Measurements from ENCODE around the gene TIMP3.
"Not testable (repeated sequence)": the region's sequence is repeated elsewhere in the genome, so short reads cannot be mapped to it uniquely, and the experiment has no call there.

The TIMP3 gene

GRCh38 chr22:32801537-32802236 is at the start of gene TIMP3:
Gene TIMP3, plus strand, starts transcription at chr22:32801705. Its CDS starts 297 bp downstream, at chr22:32802002.
- DNase-seq, result no peak

- DNase-seq, result no peak
These were observed 49.2 kb upstream of the TIMP3 start for GRCh38 chr22:32752326-32752725.

GRCh38 chr22:32752816-32753520 is 48.5 kb upstream of the TIMP3 start:
- no peak for DNase-seq

GRCh38 chr22:32753591-32753990 is 47.9 kb upstream of the TIMP3 start:
- DNase-seq, result no peak

- no peak for DNase-seq
These were observed 47.0 kb upstream of the TIMP3 start for GRCh38 chr22:32754413-32755041.

GRCh38 chr22:32757086-32757762 is 44.3 kb upstream of the TIMP3 start:
- not testable (repeated sequence) for DNase-seq

- no peak for DNase-seq
These were observed 42.6 kb upstream of the TIMP3 start for GRCh38 chr22:32758866-32759385.

GRCh38 chr22:32760396-32760795 is 41.1 kb upstream of the TIMP3 start:
- DNase-seq, result no peak

GRCh38 chr22:32760815-32761214 is 40.7 kb upstream of the TIMP3 start:
- DNase-seq, result no peak

GRCh38 chr22:32761251-32761903 is 40.1 kb upstream of the TIMP3 start:
- no peak for DNase-seq

GRCh38 chr22:32764330-32765131 is 37.0 kb upstream of the TIMP3 start:
- no peak for DNase-seq

- DNase-seq, result no peak
These were observed 36.3 kb upstream of the TIMP3 start for GRCh38 chr22:32765132-32765618.

- DNase-seq, result no peak
These were observed 29.7 kb upstream of the TIMP3 start for GRCh38 chr22:32771756-32772155.

GRCh38 chr22:32775957-32776356 is 25.5 kb upstream of the TIMP3 start:
- DNase-seq, result no peak

GRCh38 chr22:32776397-32776796 is 25.1 kb upstream of the TIMP3 start:
- DNase-seq, result no peak

- no peak for DNase-seq
These were observed 24.7 kb upstream of the TIMP3 start for GRCh38 chr22:32776802-32777201.

- DNase-seq, result no peak
These were observed 23.5 kb upstream of the TIMP3 start for GRCh38 chr22:32777987-32778386.

GRCh38 chr22:32780726-32781310 is 20.7 kb upstream of the TIMP3 start:
- no peak for DNase-seq

- no peak for DNase-seq
These were observed 19.8 kb upstream of the TIMP3 start for GRCh38 chr22:32781695-32782094.

- no peak for DNase-seq
These were observed 16.0 kb upstream of the TIMP3 start for GRCh38 chr22:32785321-32786026.

- DNase-seq, result no peak
These were observed 15.5 kb upstream of the TIMP3 start for GRCh38 chr22:32786027-32786418.

All from NCI-H345 (cell line).